HepG2 (cell line): ENCODE results near the gene KIAA2012. TPM values are rescaled to one million over a fixed set of nuclear protein-coding genes. Genes with fewer than 3 reads are reported as not detected.
A peak's percentile ranks its signal among the peaks of the same experiment; 100 is the strongest.

Experiments used
- ATAC-seq: fragments of 200-7000 bp; cut with Tn5 transposase; 3 replicates; pipeline ENCODE4 v1.9.1; 2020; ENCODE audit warnings: mild to moderate bottlenecking, moderate library complexity
- BruUV-seq: library from RNA; stranded (reverse); fragments of 400-500 nt; replicated peaks from 2 replicates; lab custom pipeline; 2021; lab: Mats Ljungman, UMichigan
- CTCF ChIA-PET: fragments of 300-600 bp; formaldehyde crosslinking; extraction: SDS; loops from one replicate; lab custom pipeline; 2021; ENCODE audit warnings: low total read pairs, inconsistent platforms, low intra/inter-chr PET ratio; lab: Yijun Ruan, JAX
- POLR2A ChIA-PET: fragments of 350-600 bp; sonication (Branson Sonifier 250); formaldehyde crosslinking; loops from one replicate; lab custom pipeline; 2020; ENCODE audit warnings: antibody characterized with exemption, inconsistent platforms; lab: Yijun Ruan, JAX
- DNase-seq: peaks from one replicate; pipeline ENCODE4 v3.0.0-alpha.2; 2015; ENCODE audit warnings: low spot score
- FAIRE-seq: peaks from 3 replicates; lab custom pipeline; 2011; peaks lifted over from hg19 to GRCh38; lab: Jason Lieb, UNC
- H2AFZ ChIP-seq: one replicate; pipeline ENCODE4 v1.6.1; 2011; ENCODE audit warnings: low read length, inconsistent platforms
- H3K27ac ChIP-seq: fragments of 300-600 bp; 3 replicates; pipeline ENCODE4 v1.8.0; 2011; ENCODE audit warnings: mixed run types, mild to moderate bottlenecking, mixed read lengths, low read length, inconsistent platforms; ENCODE audit not compliant: insufficient read depth; ENCODE audit errors: extremely low read length
- H3K27me3 ChIP-seq, 2 experiments: fragments of 200-600 bp in 1 of 2; 2 replicates in 1 of 2; 3 replicates in 1 of 2; pipeline versions ENCODE4 v1.6.0 to v1.8.0; 2011; ENCODE audit warnings: low read length in 2 of 2, mild to moderate bottlenecking in 2 of 2, moderate library complexity in 2 of 2, inconsistent platforms in 1 of 2; ENCODE audit not compliant: insufficient read depth in 2 of 2, control insufficient read depth in 1 of 2
- H3K36me3 ChIP-seq, 2 experiments: fragments of 200-600 bp in 1 of 2; replicated peaks in 1 of 2; 2 replicates in 1 of 2; 3 replicates in 1 of 2; pipeline versions ENCODE4 v1.5.1 to v1.8.0; 2011; ENCODE audit warnings: low read length in 2 of 2, inconsistent platforms in 1 of 2; ENCODE audit not compliant: insufficient read depth in 2 of 2, control insufficient read depth in 1 of 2
- H3K4me1 ChIP-seq: 2 replicates; pipeline ENCODE4 v1.5.1; 2012; ENCODE audit warnings: low read length, inconsistent platforms; ENCODE audit not compliant: insufficient read depth
- H3K4me2 ChIP-seq: 2 replicates; pipeline ENCODE4 v1.6.0; 2011; ENCODE audit warnings: low read depth, low read length, inconsistent platforms
- H3K4me3 ChIP-seq, 3 experiments: fragments of 200-600 bp in 1 of 3; sonication (generic), shearing (Covaris generic) in 1 of 3; replicated peaks in 1 of 3; 2 replicates each; pipeline ENCODE4 v1.5.1; 2011 to 2016; ENCODE audit warnings: low read length in 3 of 3, inconsistent platforms in 2 of 3, low read depth in 2 of 3, mild to moderate bottlenecking in 2 of 3, control low read depth in 1 of 3, mixed read lengths in 1 of 3; ENCODE audit not compliant: insufficient read depth in 1 of 3
- H3K79me2 ChIP-seq: one replicate; pipeline ENCODE4 v1.6.1; 2011; ENCODE audit warnings: low read length, inconsistent platforms; ENCODE audit not compliant: insufficient read depth
- H3K9ac ChIP-seq: 2 replicates; pipeline ENCODE4 v1.6.0; 2011; ENCODE audit warnings: mild to moderate bottlenecking, low read depth, low read length, inconsistent platforms; ENCODE audit not compliant: insufficient read depth
- H3K9me3 ChIP-seq: 2 replicates; pipeline ENCODE4 v1.5.1; 2012; ENCODE audit warnings: mild to moderate bottlenecking, low read length
- H4K20me1 ChIP-seq: 2 replicates; pipeline ENCODE4 v1.6.0; 2011; ENCODE audit warnings: inconsistent platforms, mild to moderate bottlenecking, low read length, moderate library complexity; ENCODE audit not compliant: insufficient read depth
- BHLHE40 ChIP-seq: IDR thresholded peaks from 2 replicates; pipeline ENCODE4 v1.6.1; 2011; ENCODE audit warnings: low read length, improper control_type of control experiment
- ERF ChIP-seq: IDR thresholded peaks from 2 replicates; pipeline ENCODE4 v1.6.1; 2018; ENCODE audit warnings: missing biosample characterization, missing genetic modification reagents
- FOXA1 ChIP-seq, 2 experiments: fragments of 450-650 bp in 1 of 2; sonication (generic) in 1 of 2; formaldehyde crosslinking in 1 of 2; IDR thresholded peaks; 2 replicates each; pipeline versions ENCODE4 v1.4.0 to v1.6.1; 2016 to 2020; ENCODE audit warnings: missing genetic modification reagents in 1 of 2
- FOXA3 ChIP-seq: IDR thresholded peaks from 2 replicates; pipeline ENCODE4 v1.6.1; 2016; ENCODE audit warnings: missing genetic modification reagents, missing compliant biosample characterization
- KAT8 ChIP-seq: IDR thresholded peaks from 2 replicates; pipeline ENCODE4 v1.6.1; 2016; ENCODE audit warnings: missing genetic modification reagents, missing compliant biosample characterization
- RAD21 ChIP-seq: fragments of 450-650 bp; formaldehyde crosslinking; IDR thresholded peaks from 2 replicates; pipeline ENCODE4 v1.5.0; 2020; ENCODE audit warnings: mild to moderate bottlenecking
- RXRB ChIP-seq: IDR thresholded peaks from 2 replicates; pipeline ENCODE4 v1.6.1; 2016; ENCODE audit warnings: borderline replicate concordance, missing genetic modification reagents, missing compliant biosample characterization
- SMC3 ChIP-seq: IDR thresholded peaks from 2 replicates; pipeline ENCODE4 v1.6.1; 2011; ENCODE audit warnings: low read length, improper control_type of control experiment
- STAG1 ChIP-seq: sonication (generic); formaldehyde crosslinking; IDR thresholded peaks from 2 replicates; pipeline ENCODE4 v1.4.0; 2020; ENCODE audit warnings: missing genetic modification reagents
- ZMYM2 ChIP-seq: sonication (generic); formaldehyde crosslinking; IDR thresholded peaks from 2 replicates; pipeline ENCODE4 v1.8.0; 2022; ENCODE audit warnings: mild to moderate bottlenecking, missing genetic modification reagents
- ZNF282 ChIP-seq: fragments of 450-650 bp; IDR thresholded peaks from 2 replicates; pipeline ENCODE4 v1.6.1; 2018; ENCODE audit not compliant: partially characterized antibody
- WGBS: methylation state at CpG from one replicate; pipeline ENCODE4 v1.1.6; 2017; ENCODE audit warnings: low lambda C conversion rate; 5-methylcytosine and 5-hydroxymethylcytosine counted together
- in situ Hi-C: cut with HindIII; loops from 2 replicates; pipeline ENCODE4 v1.10.0; 2017; ENCODE audit warnings: low pct_unique_long_range_greater_than_20kb; ENCODE audit not compliant: extremely low pct_ligation_motif_present
- intact Hi-C: fragments of 100-400 bp; cut with micrococcal nuclease; formaldehyde crosslinking; loops from one replicate; pipeline ENCODE4 v1.10.0; 2022; ENCODE audit not compliant: unreplicated experiment
- polyA plus RNA-seq, 8 experiments: library from polyadenylated mRNA; depleted of rRNA in 3 of 8; stranded (reverse) in 7 of 8; unstranded in 1 of 8; fragments of >200 nt; fragmentation: Illumina TruSeq in 4 of 8; extraction: Trizol in 4 of 8; gene quantifications; 2 replicates each; pipeline versions ENCODE4 v1.2.1 to v1.2.3, GENCODE V29; 2011 to 2016; ENCODE audit warnings: low read depth in 4 of 8, missing spikeins in 1 of 8, mixed read lengths in 1 of 8; ENCODE audit not compliant: insufficient read depth in 1 of 8
- total RNA-seq, 5 experiments: library from RNA; depleted of rRNA; stranded (reverse); fragments of >200 nt; fragmentation: Illumina TruSeq; extraction: Trizol; gene quantifications; 2 replicates each; pipeline ENCODE4 v1.2.3, GENCODE V29; 2016; ENCODE audit warnings: low read depth in 1 of 5
- TF ChIP-seq, protein P1 (sequence below): sonication (generic); formaldehyde crosslinking; IDR thresholded peaks from 2 replicates; pipeline ENCODE4 v1.5.0; 2020; ENCODE audit warnings: mild to moderate bottlenecking, missing genetic modification reagents, moderate library complexity
- TF ChIP-seq, protein P2 (sequence below): sonication (generic); formaldehyde crosslinking; IDR thresholded peaks from 2 replicates; pipeline ENCODE4 v1.8.0; 2022; ENCODE audit warnings: mild to moderate bottlenecking, missing genetic modification reagents; ENCODE audit not compliant: insufficient replicate concordance
- TF ChIP-seq, protein P3 (sequence below): sonication (generic); formaldehyde crosslinking; IDR thresholded peaks from 2 replicates; pipeline ENCODE4 v1.4.0; 2020; ENCODE audit warnings: mild to moderate bottlenecking, missing genetic modification reagents
- TF ChIP-seq, protein P4 (sequence below): IDR thresholded peaks from 2 replicates; pipeline ENCODE4 v1.4.0; 2020; ENCODE audit warnings: mild to moderate bottlenecking, missing genetic modification reagents

The KIAA2012 gene
- total and polyA plus RNA-seq, 2 of the 13 experiments (the other 11 are each of a cell fraction or from before 2014, with no cell fraction given) = not detected

DNA sequence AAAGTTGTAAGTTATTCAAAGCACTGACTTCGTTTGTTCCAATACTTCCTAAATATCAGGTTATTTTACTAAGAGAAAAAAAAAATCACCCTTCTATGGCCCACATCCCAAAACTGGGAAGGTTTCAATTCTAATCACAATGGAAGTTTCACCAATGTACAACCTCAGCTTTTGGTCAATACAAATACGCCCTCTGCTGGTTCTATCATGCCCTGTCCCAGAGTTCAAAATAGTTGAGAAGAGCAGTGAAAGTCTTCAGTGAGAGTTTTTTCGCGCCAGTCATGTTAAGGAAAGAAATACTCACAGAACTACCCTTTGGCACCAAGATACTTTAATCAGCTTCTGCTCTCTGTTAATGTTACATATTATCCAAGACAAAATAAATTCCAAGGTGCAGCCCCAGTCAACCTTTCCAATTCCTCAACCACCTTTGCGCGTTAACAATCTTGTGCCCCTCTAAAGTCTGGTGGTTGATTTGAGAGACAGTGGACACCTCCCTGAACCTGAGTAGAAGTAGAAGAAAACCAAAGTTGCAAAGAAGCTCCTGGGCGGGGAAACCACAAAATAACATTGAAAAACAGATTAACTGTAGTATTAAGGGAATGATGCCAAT, 105.4 kb downstream of the KIAA2012 start:
- in situ Hi-C loops = no loop called here
- no peaks in the 10 kb centered on the region for H3K36me3 ChIP-seq
- FAIRE-seq (peak; percentile 87), ATAC-seq (peak; percentile 94), DNase-seq (peak; percentile 58)
- no peak overlapping the region for H3K9ac ChIP-seq
- H3K4me1 ChIP-seq = no peaks in the 10 kb centered on the region
- TF ChIP-seq, protein P1, sequence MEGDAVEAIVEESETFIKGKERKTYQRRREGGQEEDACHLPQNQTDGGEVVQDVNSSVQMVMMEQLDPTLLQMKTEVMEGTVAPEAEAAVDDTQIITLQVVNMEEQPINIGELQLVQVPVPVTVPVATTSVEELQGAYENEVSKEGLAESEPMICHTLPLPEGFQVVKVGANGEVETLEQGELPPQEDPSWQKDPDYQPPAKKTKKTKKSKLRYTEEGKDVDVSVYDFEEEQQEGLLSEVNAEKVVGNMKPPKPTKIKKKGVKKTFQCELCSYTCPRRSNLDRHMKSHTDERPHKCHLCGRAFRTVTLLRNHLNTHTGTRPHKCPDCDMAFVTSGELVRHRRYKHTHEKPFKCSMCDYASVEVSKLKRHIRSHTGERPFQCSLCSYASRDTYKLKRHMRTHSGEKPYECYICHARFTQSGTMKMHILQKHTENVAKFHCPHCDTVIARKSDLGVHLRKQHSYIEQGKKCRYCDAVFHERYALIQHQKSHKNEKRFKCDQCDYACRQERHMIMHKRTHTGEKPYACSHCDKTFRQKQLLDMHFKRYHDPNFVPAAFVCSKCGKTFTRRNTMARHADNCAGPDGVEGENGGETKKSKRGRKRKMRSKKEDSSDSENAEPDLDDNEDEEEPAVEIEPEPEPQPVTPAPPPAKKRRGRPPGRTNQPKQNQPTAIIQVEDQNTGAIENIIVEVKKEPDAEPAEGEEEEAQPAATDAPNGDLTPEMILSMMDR = peak; percentile 88
- TF ChIP-seq BHLHE40 (no peak), RAD21 (CRISPR knock-in tag) (peak; percentile 71), SMC3 (peak; percentile 90), FOXA3 (CRISPR knock-in tag) (peak; percentile 15; the same call in 1 of the 2 replicates), STAG1 (CRISPR knock-in tag) (peak; percentile 93), ZMYM2 (CRISPR knock-in tag) (no peak), ZNF282 (no peak), KAT8 (CRISPR knock-in tag) (0 out of 2 replicates have a peak, but pooled peaks have one; percentile 18), FOXA1 (IDR thresholded peaks at IDR 0.05) (no peak), FOXA1 (CRISPR knock-in tag; IDR thresholded peaks at IDR 0.05) (0 out of 2 replicates have a peak, but pooled peaks have one; percentile 7), RXRB (CRISPR knock-in tag) (0 out of 2 replicates have a peak, but pooled peaks have one; percentile 34), ERF (CRISPR knock-in tag) (peak; percentile 27; the same call in 1 of the 2 replicates)
- TF ChIP-seq, protein P2, sequence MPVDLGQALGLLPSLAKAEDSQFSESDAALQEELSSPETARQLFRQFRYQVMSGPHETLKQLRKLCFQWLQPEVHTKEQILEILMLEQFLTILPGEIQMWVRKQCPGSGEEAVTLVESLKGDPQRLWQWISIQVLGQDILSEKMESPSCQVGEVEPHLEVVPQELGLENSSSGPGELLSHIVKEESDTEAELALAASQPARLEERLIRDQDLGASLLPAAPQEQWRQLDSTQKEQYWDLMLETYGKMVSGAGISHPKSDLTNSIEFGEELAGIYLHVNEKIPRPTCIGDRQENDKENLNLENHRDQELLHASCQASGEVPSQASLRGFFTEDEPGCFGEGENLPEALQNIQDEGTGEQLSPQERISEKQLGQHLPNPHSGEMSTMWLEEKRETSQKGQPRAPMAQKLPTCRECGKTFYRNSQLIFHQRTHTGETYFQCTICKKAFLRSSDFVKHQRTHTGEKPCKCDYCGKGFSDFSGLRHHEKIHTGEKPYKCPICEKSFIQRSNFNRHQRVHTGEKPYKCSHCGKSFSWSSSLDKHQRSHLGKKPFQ (CRISPR knock-in tag) = no peak
- TF ChIP-seq, protein P3, sequence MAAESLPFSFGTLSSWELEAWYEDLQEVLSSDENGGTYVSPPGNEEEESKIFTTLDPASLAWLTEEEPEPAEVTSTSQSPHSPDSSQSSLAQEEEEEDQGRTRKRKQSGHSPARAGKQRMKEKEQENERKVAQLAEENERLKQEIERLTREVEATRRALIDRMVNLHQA (CRISPR knock-in tag) = no peak; the same call in 1 of the 2 replicates
- TF ChIP-seq, protein P4, sequence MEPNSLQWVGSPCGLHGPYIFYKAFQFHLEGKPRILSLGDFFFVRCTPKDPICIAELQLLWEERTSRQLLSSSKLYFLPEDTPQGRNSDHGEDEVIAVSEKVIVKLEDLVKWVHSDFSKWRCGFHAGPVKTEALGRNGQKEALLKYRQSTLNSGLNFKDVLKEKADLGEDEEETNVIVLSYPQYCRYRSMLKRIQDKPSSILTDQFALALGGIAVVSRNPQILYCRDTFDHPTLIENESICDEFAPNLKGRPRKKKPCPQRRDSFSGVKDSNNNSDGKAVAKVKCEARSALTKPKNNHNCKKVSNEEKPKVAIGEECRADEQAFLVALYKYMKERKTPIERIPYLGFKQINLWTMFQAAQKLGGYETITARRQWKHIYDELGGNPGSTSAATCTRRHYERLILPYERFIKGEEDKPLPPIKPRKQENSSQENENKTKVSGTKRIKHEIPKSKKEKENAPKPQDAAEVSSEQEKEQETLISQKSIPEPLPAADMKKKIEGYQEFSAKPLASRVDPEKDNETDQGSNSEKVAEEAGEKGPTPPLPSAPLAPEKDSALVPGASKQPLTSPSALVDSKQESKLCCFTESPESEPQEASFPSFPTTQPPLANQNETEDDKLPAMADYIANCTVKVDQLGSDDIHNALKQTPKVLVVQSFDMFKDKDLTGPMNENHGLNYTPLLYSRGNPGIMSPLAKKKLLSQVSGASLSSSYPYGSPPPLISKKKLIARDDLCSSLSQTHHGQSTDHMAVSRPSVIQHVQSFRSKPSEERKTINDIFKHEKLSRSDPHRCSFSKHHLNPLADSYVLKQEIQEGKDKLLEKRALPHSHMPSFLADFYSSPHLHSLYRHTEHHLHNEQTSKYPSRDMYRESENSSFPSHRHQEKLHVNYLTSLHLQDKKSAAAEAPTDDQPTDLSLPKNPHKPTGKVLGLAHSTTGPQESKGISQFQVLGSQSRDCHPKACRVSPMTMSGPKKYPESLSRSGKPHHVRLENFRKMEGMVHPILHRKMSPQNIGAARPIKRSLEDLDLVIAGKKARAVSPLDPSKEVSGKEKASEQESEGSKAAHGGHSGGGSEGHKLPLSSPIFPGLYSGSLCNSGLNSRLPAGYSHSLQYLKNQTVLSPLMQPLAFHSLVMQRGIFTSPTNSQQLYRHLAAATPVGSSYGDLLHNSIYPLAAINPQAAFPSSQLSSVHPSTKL (CRISPR knock-in tag) = 0 out of 2 replicates have a peak, but pooled peaks have one; percentile 20
- ChIA-PET POLR2A (no interaction called here), CTCF (interaction anchor here (1.1 to 3.9 kb wide), 5 partner anchors 74 to 498 kb away, joined by 3 to 44 read pairs (median 17); no protein-coding TSS in a partner anchor)
- no peaks in the 10 kb centered on the region for H3K79me2 ChIP-seq
- 49% methylated on average over 7 of the region's 7 CpGs for WGBS
- no peaks in the 10 kb centered on the region for H3K27me3 ChIP-seq
- BruUV-seq = no TSS peak
- H3K4me2 ChIP-seq = no peak overlapping the region
- no peak overlapping the region for H3K4me3 ChIP-seq
- intact Hi-C loops = loop anchor here (1.0 kb wide), 4 partner anchors 74 to 498 kb away; no protein-coding TSS in a partner anchor
- no peaks in the 10 kb centered on the region for H3K9me3 ChIP-seq
- H2AFZ ChIP-seq = no peak overlapping the region
- no peaks in the 10 kb centered on the region for H4K20me1 ChIP-seq
- no peak overlapping the region for H3K27ac ChIP-seq
